K562 (cell line): ENCODE measurements around the gene RNU1-2.

Source experiments
- CEBPB ChIP-seq: fragments of 450-650 bp; IDR thresholded peaks from 2 replicates; pipeline ENCODE4 v1.6.1; 2016; ENCODE audit warnings: missing genetic modification characterization, missing compliant biosample characterization
- CTCF ChIP-seq, 3 experiments: IDR thresholded peaks in 2 of 3; conservative IDR thresholded peaks in 1 of 3; 2 replicates each; pipeline ENCODE4 v1.5.1; 2011 to 2012; ENCODE audit warnings: low read length in 3 of 3, mild to moderate bottlenecking in 3 of 3, control low read depth in 2 of 3, improper control_type of control experiment in 1 of 3, inconsistent platforms in 1 of 3, low read depth in 1 of 3, mixed read lengths in 1 of 3, moderate library complexity in 1 of 3; ENCODE audit not compliant: insufficient read depth in 2 of 3
- ELF4 ChIP-seq: fragments of 450-650 bp; formaldehyde crosslinking; IDR thresholded peaks from 2 replicates; pipeline ENCODE4 v1.4.0; 2022; ENCODE audit warnings: missing genetic modification characterization
- FOS ChIP-seq: IDR thresholded peaks from 3 replicates; pipeline ENCODE4 v1.6.1; 2011; ENCODE audit not compliant: insufficient read length; ENCODE audit errors: extremely low read depth
- HNRNPK ChIP-seq: fragments of 200-400 bp; formaldehyde crosslinking; IDR thresholded peaks from one replicate; pipeline ENCODE4 v1.6.1; 2018; ENCODE audit warnings: mild to moderate bottlenecking, low read depth, low read length; ENCODE audit not compliant: poor library complexity, severe bottlenecking
- KLF10 ChIP-seq: fragments of 250-450 bp; sonication (Bioruptor Pico); IDR thresholded peaks from 2 replicates; pipeline ENCODE4 v1.6.1; 2021; ENCODE audit warnings: matching md5 sums
- NCOR1 ChIP-seq: fragments of 450-650 bp; IDR thresholded peaks from 2 replicates; pipeline ENCODE4 v1.6.1; 2016; ENCODE audit warnings: mild to moderate bottlenecking, moderate library complexity
- NFXL1 ChIP-seq: fragments of 450-650 bp; formaldehyde crosslinking; IDR thresholded peaks from 2 replicates; pipeline ENCODE4 v1.4.0; 2021; ENCODE audit warnings: mild to moderate bottlenecking
- PRDM10 ChIP-seq: fragments of 450-650 bp; IDR thresholded peaks from 2 replicates; pipeline ENCODE4 v1.6.1; 2018; ENCODE audit not compliant: partially characterized antibody
- PRPF4 ChIP-seq: fragments of 200-400 bp; formaldehyde crosslinking; IDR thresholded peaks from one replicate; pipeline ENCODE4 v1.6.1; 2017; ENCODE audit warnings: low read length, low read depth, mild to moderate bottlenecking; ENCODE audit not compliant: insufficient read depth, poor library complexity, severe bottlenecking
- USF2 ChIP-seq: sonication (generic); formaldehyde crosslinking; IDR thresholded peaks from 2 replicates; pipeline ENCODE4 v1.5.0; 2020; ENCODE audit warnings: missing genetic modification reagents
- ZKSCAN8 ChIP-seq: fragments of 200-800 bp; sonication (Bioruptor generic); IDR thresholded peaks from 2 replicates; pipeline ENCODE4 v1.6.1; 2016; ENCODE audit warnings: missing genetic modification characterization, missing compliant biosample characterization
- TF ChIP-seq, protein P1 (sequence below), 2 experiments: fragments of 450-650 bp in 1 of 2; sonication (generic) in 1 of 2; formaldehyde crosslinking in 1 of 2; IDR thresholded peaks; 2 replicates each; pipeline versions ENCODE4 v1.7.1 to v1.9.0; 2016 to 2022; ENCODE audit warnings: inconsistent platforms in 1 of 2, mild to moderate bottlenecking in 1 of 2, missing genetic modification reagents in 1 of 2

DNA sequence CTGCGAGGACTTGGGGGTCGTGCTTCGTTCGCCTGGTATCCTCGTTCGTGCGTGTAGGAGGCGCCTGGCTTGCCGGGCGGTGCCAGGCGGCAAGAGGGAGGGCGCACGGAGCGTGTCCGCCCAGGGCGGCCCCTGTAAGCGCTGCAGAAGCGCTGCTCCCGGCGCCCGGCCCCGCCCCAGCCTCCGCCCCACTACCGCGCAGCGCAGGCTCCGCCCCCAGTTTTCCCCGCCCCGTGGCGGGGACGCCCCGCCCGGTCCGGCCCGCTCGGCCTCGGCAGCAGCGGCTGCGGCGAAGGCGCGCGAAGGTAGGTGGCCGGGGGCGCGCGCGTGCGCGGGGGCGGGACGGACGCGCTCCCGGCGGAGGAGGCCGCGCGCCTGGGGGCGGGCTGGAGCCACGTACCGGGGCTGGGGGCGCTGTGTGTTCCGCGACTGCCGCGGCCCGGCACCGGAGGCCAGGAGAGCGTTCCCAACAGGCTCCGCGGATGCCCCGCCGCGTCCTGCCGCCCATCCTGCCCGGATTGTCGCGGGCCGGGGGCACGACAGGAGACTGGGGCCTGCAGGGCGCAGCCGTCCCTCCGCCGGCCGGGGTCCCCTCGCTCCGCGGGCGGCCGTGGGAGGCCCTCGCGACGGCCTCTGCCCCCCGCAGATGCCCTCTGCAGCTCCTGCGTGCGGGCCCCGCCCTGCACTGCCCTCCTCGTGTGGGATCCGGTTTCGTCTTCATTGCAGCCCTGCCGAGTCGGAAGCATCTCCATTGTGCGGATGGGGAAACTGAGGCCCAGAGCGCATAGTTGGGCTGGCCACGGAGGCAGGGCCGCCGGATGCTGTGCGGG, 18.3 kb downstream of the RNU1-2 start:
- peak in 1 of 3 experiments; percentile 17; a peak in 1 of 6 replicates for TF ChIP-seq CTCF (IDR thresholded peaks at IDR 0.05 in 2 of 3, conservative IDR thresholded peaks at IDR 0.05 in 1 of 3; ENCODE audit: insufficient read depth in 2 of 3, low read depth in 1 of 3, low read length in 3 of 3)
- no peak for TF ChIP-seq PRPF4
- TF ChIP-seq KLF10 (CRISPR knock-in tag) = no peak
- TF ChIP-seq ELF4 (CRISPR knock-in tag) = no peak
- TF ChIP-seq, protein P1, sequence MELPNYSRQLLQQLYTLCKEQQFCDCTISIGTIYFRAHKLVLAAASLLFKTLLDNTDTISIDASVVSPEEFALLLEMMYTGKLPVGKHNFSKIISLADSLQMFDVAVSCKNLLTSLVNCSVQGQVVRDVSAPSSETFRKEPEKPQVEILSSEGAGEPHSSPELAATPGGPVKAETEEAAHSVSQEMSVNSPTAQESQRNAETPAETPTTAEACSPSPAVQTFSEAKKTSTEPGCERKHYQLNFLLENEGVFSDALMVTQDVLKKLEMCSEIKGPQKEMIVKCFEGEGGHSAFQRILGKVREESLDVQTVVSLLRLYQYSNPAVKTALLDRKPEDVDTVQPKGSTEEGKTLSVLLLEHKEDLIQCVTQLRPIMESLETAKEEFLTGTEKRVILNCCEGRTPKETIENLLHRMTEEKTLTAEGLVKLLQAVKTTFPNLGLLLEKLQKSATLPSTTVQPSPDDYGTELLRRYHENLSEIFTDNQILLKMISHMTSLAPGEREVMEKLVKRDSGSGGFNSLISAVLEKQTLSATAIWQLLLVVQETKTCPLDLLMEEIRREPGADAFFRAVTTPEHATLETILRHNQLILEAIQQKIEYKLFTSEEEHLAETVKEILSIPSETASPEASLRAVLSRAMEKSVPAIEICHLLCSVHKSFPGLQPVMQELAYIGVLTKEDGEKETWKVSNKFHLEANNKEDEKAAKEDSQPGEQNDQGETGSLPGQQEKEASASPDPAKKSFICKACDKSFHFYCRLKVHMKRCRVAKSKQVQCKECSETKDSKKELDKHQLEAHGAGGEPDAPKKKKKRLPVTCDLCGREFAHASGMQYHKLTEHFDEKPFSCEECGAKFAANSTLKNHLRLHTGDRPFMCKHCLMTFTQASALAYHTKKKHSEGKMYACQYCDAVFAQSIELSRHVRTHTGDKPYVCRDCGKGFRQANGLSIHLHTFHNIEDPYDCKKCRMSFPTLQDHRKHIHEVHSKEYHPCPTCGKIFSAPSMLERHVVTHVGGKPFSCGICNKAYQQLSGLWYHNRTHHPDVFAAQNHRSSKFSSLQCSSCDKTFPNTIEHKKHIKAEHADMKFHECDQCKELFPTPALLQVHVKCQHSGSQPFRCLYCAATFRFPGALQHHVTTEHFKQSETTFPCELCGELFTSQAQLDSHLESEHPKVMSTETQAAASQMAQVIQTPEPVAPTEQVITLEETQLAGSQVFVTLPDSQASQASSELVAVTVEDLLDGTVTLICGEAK (IDR thresholded peaks at IDR 0.05) = no peak
- TF ChIP-seq, protein P1 (CRISPR knock-in tag; IDR thresholded peaks at IDR 0.05) = no peak
- TF ChIP-seq FOS = no peak
- no peak for TF ChIP-seq USF2 (CRISPR knock-in tag)
- TF ChIP-seq CEBPB (tag) = no peak
- peak; percentile 41 for TF ChIP-seq PRDM10
- no peak for TF ChIP-seq ZKSCAN8 (CRISPR knock-in tag)
- TF ChIP-seq NFXL1 (CRISPR knock-in tag) = no peak
- no peak for TF ChIP-seq NCOR1
- TF ChIP-seq HNRNPK = no peak
